Panc1 (cell line): ENCODE data around the gene FGD5. TPM values are rescaled to one million over a fixed set of nuclear protein-coding genes. Genes with fewer than 3 reads are reported as not detected.

Source experiments
- ATAC-seq: fragments of 200-7000 bp; cut with Tn5 transposase; 2 replicates; pipeline ENCODE4 v1.9.1; 2020; ENCODE audit warnings: mild to moderate bottlenecking, moderate library complexity
- BruUV-seq: library from RNA; stranded (reverse); fragments of 400-500 nt; replicated peaks from 2 replicates; lab custom pipeline; 2021; lab: Mats Ljungman, UMichigan
- CTCF ChIA-PET: fragments of 300-600 bp; sonication (Branson Sonifier 250); formaldehyde crosslinking; loops from one replicate; lab custom pipeline; 2022; ENCODE audit warnings: antibody characterized with exemption; lab: Charles Lee
- POLR2A ChIA-PET: fragments of 300-600 bp; sonication (Branson Sonifier 250); formaldehyde crosslinking; loops from one replicate; lab custom pipeline; 2022; ENCODE audit warnings: antibody characterized with exemption; lab: Charles Lee
- DNase-seq: peaks from one replicate; pipeline ENCODE4 v3.0.0-alpha.2; 2010; ENCODE audit warnings: low read depth, low spot score
- H3K27ac ChIP-seq: 2 replicates; pipeline ENCODE4 v1.5.1; 2011; ENCODE audit warnings: mild to moderate bottlenecking, low read length, inconsistent platforms
- H3K27me3 ChIP-seq: fragments of 200-500 bp; sonication (Bioruptor generic); 2 replicates; pipeline ENCODE4 v1.6.0; 2014; ENCODE audit warnings: low read length, inconsistent platforms; ENCODE audit not compliant: control insufficient read depth, insufficient read depth
- H3K36me3 ChIP-seq: fragments of 200-500 bp; sonication (Bioruptor generic); 2 replicates; pipeline ENCODE4 v1.5.1; 2014; ENCODE audit warnings: inconsistent platforms, mild to moderate bottlenecking, low read length, moderate library complexity; ENCODE audit not compliant: control insufficient read depth, insufficient read depth
- H3K4me1 ChIP-seq: 2 replicates; pipeline ENCODE4 v1.5.1; 2011; ENCODE audit warnings: inconsistent platforms, mild to moderate bottlenecking, low read length, moderate library complexity; ENCODE audit not compliant: control insufficient read depth, insufficient read depth
- H3K4me3 ChIP-seq, 2 experiments: 2 replicates each; pipeline ENCODE4 v1.5.1; 2011 to 2012; ENCODE audit warnings: low read depth in 2 of 2, low read length in 2 of 2, mild to moderate bottlenecking in 2 of 2, inconsistent platforms in 1 of 2, moderate library complexity in 1 of 2
- H3K9me3 ChIP-seq: fragments of 200-500 bp; sonication (Bioruptor generic); 2 replicates; pipeline ENCODE4 v1.5.1; 2014; ENCODE audit warnings: low read depth, mild to moderate bottlenecking, inconsistent platforms, low read length, moderate library complexity; ENCODE audit not compliant: control insufficient read depth, insufficient read depth
- CTCF ChIP-seq: fragments of 450-650 bp; IDR thresholded peaks from 2 replicates; pipeline ENCODE4 v1.5.1; 2017; ENCODE audit warnings: mild to moderate bottlenecking
- POLR2AphosphoS5 ChIP-seq: IDR thresholded peaks from 2 replicates; pipeline ENCODE4 v1.6.1; 2012; ENCODE audit warnings: mild to moderate bottlenecking, low read depth, low read length, moderate library complexity
- REST ChIP-seq, 2 experiments: IDR thresholded peaks; 2 replicates each; pipeline ENCODE4 v1.6.1; 2011 to 2012; ENCODE audit warnings: low read depth in 2 of 2, control low read depth in 1 of 2, low read length in 1 of 2, mild to moderate bottlenecking in 1 of 2, moderate library complexity in 1 of 2; ENCODE audit not compliant: insufficient read depth in 1 of 2
- SIN3A ChIP-seq: IDR thresholded peaks from 2 replicates; pipeline ENCODE4 v1.6.1; 2012; ENCODE audit warnings: low read depth, mild to moderate bottlenecking, low read length, moderate library complexity, borderline replicate concordance; ENCODE audit not compliant: insufficient read depth
- TCF7L2 ChIP-seq: IDR thresholded peaks from 2 replicates; pipeline ENCODE4 v1.6.1; 2011; ENCODE audit warnings: mild to moderate bottlenecking, low read depth, low read length, inconsistent platforms
- in situ Hi-C: cut with HindIII; loops from 2 replicates; pipeline ENCODE4 v1.10.0; 2016; ENCODE audit warnings: low sequenced_read_pairs, low pct_unique_long_range_greater_than_20kb
- intact Hi-C: fragments of 100-400 bp; cut with micrococcal nuclease; formaldehyde crosslinking; loops from one replicate; pipeline ENCODE4 v1.10.0; 2022; ENCODE audit not compliant: unreplicated experiment
- total RNA-seq: library from RNA; stranded (reverse); gene quantifications from one replicate; pipeline ENCODE4 v1.2.1, GENCODE V29; 2021; ENCODE audit not compliant: unreplicated experiment

The FGD5 gene
- total RNA-seq, 1 experiment from 2014 or later = 0.77 TPM

GRCh38 chr3:14906355-14906971 lies 87.7 kb downstream of the FGD5 start:
- H3K4me3 ChIP-seq = no peak overlapping the region
- H3K9me3 ChIP-seq = no peaks in the 10 kb centered on the region; the same call in 1 of the 2 replicates
- H3K27me3 ChIP-seq = no peaks in the 10 kb centered on the region
- ATAC-seq = no peak
- no peak for DNase-seq
- CTCF ChIA-PET = no interaction called here
- TF ChIP-seq TCF7L2 (no peak), POLR2AphosphoS5 (no peak), SIN3A (no peak), REST (IDR thresholded peaks at IDR 0.05; ENCODE audit: insufficient read depth in 1 of 2, low read depth in 2 of 2, low read length in 1 of 2) (no peak), CTCF (no peak)
- H3K36me3 ChIP-seq = no peaks in the 10 kb centered on the region
- POLR2A ChIA-PET = no interaction called here
- in situ Hi-C loops = no loop called here
- no peaks in the 10 kb centered on the region for H3K4me1 ChIP-seq
- intact Hi-C loops = no loop called here
- BruUV-seq = no TSS peak
- H3K27ac ChIP-seq = no peak overlapping the region

GRCh38 chr3:14907043-14907966 lies 88.5 kb downstream of the FGD5 start:
- BruUV-seq = no TSS peak
- ATAC-seq (no peak), DNase-seq (no peak)
- H3K9me3 ChIP-seq = no peaks in the 10 kb centered on the region; the same call in 1 of the 2 replicates
- H3K27ac ChIP-seq = no peak overlapping the region
- CTCF ChIA-PET = no interaction called here
- TF ChIP-seq REST (IDR thresholded peaks at IDR 0.05; ENCODE audit: insufficient read depth in 1 of 2, low read depth in 2 of 2, low read length in 1 of 2) = no peak
- no peak for TF ChIP-seq SIN3A
- no peak for TF ChIP-seq TCF7L2
- TF ChIP-seq POLR2AphosphoS5 = no peak
- no peak for TF ChIP-seq CTCF
- no peaks in the 10 kb centered on the region for H3K27me3 ChIP-seq
- no peak overlapping the region for H3K4me3 ChIP-seq
- in situ Hi-C loops = no loop called here
- no peaks in the 10 kb centered on the region for H3K36me3 ChIP-seq
- POLR2A ChIA-PET = no interaction called here
- intact Hi-C loops = no loop called here
- no peaks in the 10 kb centered on the region for H3K4me1 ChIP-seq
